ENCODE measurements around the gene NTN5.
"Not testable (repeated sequence)": the region's sequence is repeated elsewhere in the genome, so short reads cannot be mapped to it uniquely, and the experiment has no call there.

Gene NTN5

GRCh38 chr19:48680436-48681126 is 7.8 kb upstream of the NTN5 start:
- no peak for TF ChIP-seq CTCF (IDR thresholded peaks at IDR 0.05; ENCODE audit: insufficient read depth, low read length)
- no peak for TF ChIP-seq REST (IDR thresholded peaks at IDR 0.05; ENCODE audit: insufficient replicate concordance, low read depth)
- TF ChIP-seq SPI1 (IDR thresholded peaks at IDR 0.05; ENCODE audit: borderline replicate concordance, low read depth) = no peak
- TF ChIP-seq POLR2AphosphoS5 (IDR thresholded peaks at IDR 0.05; ENCODE audit: low read depth) = no peak
- no peak for TF ChIP-seq GABPA (IDR thresholded peaks at IDR 0.05; ENCODE audit: low read depth)
- DNase-seq (ENCODE audit: low read depth in 1 of 2, low spot score in 1 of 2) = no peak
- H3K27me3 ChIP-seq (ENCODE audit: insufficient read depth, poor library complexity, severe bottlenecking) = no peaks in the 10 kb centered on the region
- no peak overlapping the region for H3K4me3 ChIP-seq (replicated peaks; ENCODE audit: insufficient read depth, low read length)
- no peak overlapping the region for H3K27ac ChIP-seq (replicated peaks)

GRCh38 chr19:48680006-48680405 is 7.2 kb upstream of the NTN5 start:
- H3K27me3 ChIP-seq (ENCODE audit: insufficient read depth, poor library complexity, severe bottlenecking); H3K27ac ChIP-seq (replicated peaks); H3K4me3 ChIP-seq (replicated peaks; ENCODE audit: insufficient read depth, low read length); DNase-seq (ENCODE audit: low read depth in 1 of 2, low spot score in 1 of 2): not testable (repeated sequence)

- H3K27ac ChIP-seq (replicated peaks) = no peak overlapping the region
- TF ChIP-seq POLR2AphosphoS5 (IDR thresholded peaks at IDR 0.05; ENCODE audit: low read depth) = no peak
- no peak for TF ChIP-seq REST (IDR thresholded peaks at IDR 0.05; ENCODE audit: insufficient replicate concordance, low read depth)
- no peak for TF ChIP-seq SPI1 (IDR thresholded peaks at IDR 0.05; ENCODE audit: borderline replicate concordance, low read depth)
- TF ChIP-seq GABPA (IDR thresholded peaks at IDR 0.05; ENCODE audit: low read depth) = no peak
- no peak for TF ChIP-seq CTCF (IDR thresholded peaks at IDR 0.05; ENCODE audit: insufficient read depth, low read length)
- H3K27me3 ChIP-seq (ENCODE audit: insufficient read depth, poor library complexity, severe bottlenecking) = no peaks in the 10 kb centered on the region
- H3K4me3 ChIP-seq (replicated peaks; ENCODE audit: insufficient read depth, low read length) = no peak overlapping the region
- no peak for DNase-seq (ENCODE audit: low read depth in 1 of 2, low spot score in 1 of 2)
Measured at GRCh38 chr19:48678201-48678600, 5.4 kb upstream of the NTN5 start.

GRCh38 chr19:48676887-48677286 is 4.1 kb upstream of the NTN5 start:
- Histone ChIP-seq H3K27ac (replicated peaks) (no peak overlapping the region), H3K4me3 (replicated peaks; ENCODE audit: insufficient read depth, low read length) (no peak overlapping the region), H3K27me3 (ENCODE audit: insufficient read depth, poor library complexity, severe bottlenecking) (no peaks in the 10 kb centered on the region)
- TF ChIP-seq SPI1 (IDR thresholded peaks at IDR 0.05; ENCODE audit: borderline replicate concordance, low read depth) (no peak), REST (IDR thresholded peaks at IDR 0.05; ENCODE audit: insufficient replicate concordance, low read depth) (no peak), GABPA (IDR thresholded peaks at IDR 0.05; ENCODE audit: low read depth) (no peak), CTCF (IDR thresholded peaks at IDR 0.05; ENCODE audit: insufficient read depth, low read length) (no peak), POLR2AphosphoS5 (IDR thresholded peaks at IDR 0.05; ENCODE audit: low read depth) (no peak)
- no peak for DNase-seq (ENCODE audit: low read depth in 1 of 2, low spot score in 1 of 2)
